HUDEP-2 (cell line): ENCODE results near the gene COL24A1.
"Not testable (repeated sequence)": the region's sequence is repeated elsewhere in the genome, so short reads cannot be mapped to it uniquely, and the experiment has no call there.

ENCODE experiments used
- DNase-seq, 76 experiments: peaks; one replicate each; lab custom pipeline; 2025; ENCODE audit not compliant: unreplicated experiment in 76 of 76; lab: John Stamatoyannopoulos, UW

The COL24A1 gene

DNA sequence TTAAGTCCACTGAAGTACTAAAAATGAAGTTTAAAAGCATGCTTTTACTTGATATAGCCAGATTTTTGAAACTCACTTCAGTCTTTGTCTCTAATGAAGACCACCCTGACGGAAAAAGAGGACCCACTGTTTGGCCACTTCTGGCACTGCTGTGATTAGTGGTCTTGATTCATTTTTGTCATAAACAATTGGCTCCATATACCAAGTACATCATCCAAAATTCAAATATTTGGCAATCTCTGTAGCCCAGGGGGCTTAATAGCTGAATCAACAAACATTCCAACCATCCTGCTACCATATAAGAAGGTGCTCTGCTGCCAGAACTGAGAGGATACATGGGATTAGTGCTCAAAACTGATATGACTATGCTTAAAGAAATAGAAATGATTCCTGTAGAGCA, 156.0 kb downstream of the COL24A1 start:
- DNase-seq: no peak

DNA sequence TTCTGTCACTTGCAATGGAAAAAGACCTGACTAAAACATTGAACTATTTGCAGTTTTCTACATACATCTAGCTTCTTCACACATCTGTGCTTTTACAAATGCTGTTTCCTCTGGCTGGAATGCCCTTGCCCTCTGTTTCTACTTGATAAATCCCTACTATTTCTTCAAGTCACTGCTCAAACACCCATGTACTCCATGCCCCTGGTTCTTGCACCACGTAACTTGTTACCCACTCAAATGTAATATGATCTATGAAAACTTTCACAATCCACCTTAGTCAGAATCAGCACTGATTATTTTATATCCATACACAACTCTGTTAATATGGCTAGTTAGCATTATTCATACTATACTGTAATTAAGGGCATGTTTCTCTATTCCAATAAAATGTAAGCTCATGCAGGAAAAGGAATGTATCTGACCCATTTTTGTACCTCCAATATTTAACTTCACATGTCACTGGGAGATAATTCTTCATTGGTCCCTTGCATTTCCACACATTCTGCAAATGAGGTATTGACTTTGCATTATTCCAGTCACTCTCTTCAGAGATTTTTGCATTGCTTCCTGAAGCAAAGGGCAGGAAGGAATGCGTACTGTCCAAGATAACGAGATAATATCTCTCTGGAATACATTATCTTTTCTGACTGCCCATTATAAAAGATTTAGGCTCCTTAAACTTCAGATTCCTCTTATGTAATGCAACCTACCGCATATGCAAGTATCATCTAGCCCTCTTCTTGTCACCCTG, 158.3 kb downstream of the COL24A1 start:
- DNase-seq: no peak

DNA sequence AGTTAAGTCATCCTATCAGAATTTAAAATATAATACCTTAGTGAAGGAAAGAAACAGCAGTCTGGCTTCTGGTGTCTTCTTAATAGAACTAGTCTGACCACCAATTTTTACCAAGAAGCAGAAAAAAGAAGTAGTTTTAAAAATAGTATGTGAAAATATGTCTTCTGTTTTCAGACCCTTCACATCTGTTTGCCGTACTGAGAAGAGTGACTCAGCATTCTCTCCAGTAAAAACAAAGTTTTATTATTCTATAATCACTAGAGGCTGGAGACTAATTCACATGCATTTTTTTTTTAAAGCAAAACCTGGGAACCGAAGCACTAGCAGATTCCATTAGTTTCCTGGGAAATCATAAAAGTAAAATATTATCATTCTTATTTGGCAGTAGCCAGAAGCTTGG, 163.8 kb downstream of the COL24A1 start:
- no peak for DNase-seq

DNA sequence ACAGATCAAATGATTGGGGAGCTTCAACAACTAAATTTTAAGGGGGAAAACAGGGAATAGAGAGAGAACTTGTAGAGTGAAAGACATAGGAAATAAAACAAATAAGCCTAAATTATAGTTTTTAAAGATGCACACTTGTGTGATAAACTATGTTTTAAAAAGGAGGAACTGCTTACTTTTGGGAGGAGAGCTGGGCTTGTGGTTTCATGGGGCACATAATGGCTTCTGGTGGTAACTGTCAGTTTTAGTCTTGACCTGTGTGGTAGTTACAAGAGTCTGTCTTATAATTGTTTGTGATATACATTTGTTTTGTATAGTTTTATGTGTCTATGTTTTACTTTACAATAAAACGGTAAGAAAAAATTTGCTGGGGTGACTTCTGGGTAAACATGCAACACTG, 165.3 kb downstream of the COL24A1 start:
- no peak for DNase-seq

DNA sequence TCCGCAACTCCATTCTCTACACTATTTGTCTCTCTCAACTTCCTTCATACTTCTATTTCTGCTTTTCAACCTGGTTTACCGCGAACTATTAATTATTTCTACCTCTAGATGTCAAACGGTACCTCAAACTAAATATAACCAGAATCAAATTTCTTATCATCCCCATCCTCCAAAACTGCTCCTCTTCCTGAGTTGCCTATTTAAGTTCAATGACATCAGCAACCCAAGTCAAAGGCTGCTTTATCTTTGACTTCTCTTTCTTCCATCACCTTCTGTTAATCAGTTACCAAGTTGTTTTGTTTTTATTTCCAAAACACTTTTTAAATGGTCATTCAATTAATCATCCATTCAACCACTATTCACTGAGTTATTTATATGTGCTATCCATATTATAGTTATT, 171.9 kb downstream of the COL24A1 start:
- no peak for DNase-seq

DNA sequence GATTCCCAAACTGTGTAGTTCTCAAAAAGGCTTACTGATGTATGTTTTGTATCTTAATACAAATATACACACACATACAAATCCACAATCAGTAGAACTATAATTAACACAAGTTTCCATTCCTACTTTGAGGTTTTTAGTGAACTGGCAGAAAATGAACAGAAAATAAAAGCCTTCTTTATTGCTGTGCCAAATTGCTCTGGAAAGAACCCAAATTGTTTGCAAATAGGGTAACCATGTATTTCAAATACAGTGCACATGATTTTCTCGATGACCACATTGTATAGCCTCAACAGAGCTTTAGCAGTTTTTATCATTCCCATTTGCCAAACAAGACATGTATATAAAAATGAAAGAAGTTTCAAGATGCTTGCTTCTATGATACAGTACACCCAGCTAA, 173.3 kb downstream of the COL24A1 start:
- no peak for DNase-seq

DNA sequence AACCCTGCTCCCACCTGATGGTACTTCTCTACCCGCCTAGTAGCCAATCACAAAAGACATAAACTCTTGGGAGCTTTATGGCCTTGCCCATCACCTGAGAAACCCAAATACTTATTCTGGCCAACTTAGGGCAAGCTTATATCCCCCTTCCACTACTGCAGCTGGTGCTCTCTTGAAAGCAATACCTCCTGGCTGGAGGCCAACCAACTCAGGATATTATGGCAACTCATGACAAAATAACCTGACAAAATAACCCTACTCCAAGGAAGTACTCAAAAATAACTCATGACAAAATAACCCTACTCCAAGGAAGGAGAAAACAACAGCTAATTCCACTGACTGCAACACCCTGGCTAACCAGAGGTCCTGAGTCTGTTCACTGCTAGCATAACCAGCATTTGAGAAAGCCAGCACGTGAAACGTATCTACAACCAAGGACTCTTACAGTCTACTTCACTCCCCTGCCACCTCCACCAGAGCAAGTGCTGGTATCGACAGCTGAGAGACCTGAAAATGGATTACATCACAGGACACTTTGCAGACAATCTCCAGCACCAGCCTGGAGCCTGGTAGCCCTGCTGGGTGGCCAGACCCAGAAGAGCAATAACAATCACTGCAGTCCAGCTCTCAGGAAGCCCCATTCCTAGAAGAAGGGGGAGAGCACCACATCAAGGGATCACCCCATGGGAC, 179.9 kb downstream of the COL24A1 start:
- DNase-seq: no peak

DNA sequence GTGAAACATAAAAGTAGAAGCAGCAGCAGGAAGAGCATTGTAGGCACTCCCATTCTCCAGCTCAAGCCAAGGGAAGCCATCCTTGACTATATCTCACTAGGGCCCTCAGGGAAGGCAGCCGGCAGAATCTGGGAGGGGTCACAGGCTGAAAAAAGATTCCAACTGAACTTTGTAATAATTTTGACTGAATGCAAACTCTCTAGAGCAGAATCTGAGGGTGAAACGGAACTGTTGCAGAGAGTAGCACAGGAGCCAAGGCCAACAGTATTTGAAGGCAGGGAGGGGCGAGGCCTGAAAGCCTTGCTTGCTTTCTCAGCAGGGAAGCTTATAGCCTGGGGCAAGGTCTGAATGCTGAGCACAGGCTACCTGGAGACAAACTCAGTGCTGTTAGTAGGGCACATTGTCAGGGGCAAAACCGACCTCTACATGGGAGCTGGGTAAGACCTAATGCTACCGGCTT, 180.6 kb downstream of the COL24A1 start:
- no peak for DNase-seq

DNA sequence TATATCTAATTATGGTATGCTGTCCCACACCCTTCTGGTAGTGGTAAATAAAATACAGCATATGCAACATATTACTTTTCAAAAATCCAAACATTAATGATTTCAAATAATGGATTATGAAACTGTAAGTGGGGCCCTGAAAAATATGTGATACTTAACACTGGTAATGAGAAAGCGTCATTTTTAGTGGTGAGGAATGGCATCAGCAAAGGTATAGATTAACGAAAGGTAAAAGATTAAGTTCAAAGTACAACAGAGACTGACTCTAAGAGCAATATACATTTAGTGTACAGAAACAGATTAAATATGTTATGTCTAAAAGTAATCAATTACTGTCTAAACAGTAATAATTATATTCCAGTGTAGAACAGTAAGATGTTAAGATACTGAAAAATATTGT, 194.1 kb downstream of the COL24A1 start:
- no peak for DNase-seq

DNA sequence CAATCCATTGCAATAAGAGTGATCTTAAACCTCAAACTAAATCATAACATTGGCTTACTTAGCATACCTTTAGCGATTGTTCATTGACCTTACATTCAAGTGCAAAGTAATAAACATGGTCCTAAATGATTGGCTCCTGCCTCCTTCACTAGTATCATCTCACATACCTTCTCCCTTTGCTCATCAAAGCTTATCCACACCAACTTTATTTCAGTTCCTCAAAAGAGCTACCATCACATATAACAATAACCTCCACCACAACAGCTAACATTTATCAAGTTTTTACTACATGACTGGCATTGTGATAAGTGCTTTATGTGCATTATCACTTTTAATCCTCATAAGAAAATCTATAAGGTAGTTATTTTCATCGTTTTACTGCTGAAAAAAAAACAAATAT, 198.8 kb downstream of the COL24A1 start:
- DNase-seq: no peak

DNA sequence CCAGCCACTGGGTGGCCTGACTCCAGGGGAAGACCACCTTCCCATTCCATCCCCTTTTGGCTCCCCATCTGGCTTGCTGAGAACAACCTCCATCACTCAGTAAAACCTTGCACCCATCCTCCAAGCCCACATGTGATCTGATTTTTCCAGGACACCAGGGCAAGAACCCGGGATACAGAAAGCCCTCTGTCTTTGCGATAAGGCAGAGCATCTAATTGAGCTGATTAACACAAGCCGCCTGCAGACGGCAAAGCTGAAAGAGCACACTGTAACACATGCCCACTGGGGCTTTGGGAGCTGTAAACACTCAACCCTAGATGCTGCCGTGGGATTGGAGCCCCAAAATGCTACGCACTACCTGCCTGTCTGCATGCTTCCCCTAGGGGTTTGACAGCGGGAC, 201.4 kb downstream of the COL24A1 start:
- DNase-seq: not testable (repeated sequence)

DNA sequence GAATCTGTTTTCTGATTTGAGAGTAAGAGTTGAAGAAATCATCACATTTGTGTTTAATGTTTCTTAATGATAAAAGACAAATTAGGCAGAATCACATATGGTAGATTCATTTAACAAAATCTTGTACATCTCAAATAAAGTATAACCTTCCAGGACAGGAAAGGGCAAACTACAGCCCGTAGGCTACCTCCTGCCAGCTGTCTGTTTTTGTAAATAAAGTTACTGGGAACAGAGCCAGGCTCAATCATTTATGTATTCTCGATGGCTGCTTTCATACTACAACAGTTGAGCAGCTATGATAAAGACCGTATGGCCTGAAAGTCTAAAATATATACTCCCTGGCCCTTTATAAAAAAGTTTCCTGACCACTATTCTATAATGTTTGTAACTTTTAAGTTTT, 204.1 kb downstream of the COL24A1 start:
- no peak for DNase-seq

DNA sequence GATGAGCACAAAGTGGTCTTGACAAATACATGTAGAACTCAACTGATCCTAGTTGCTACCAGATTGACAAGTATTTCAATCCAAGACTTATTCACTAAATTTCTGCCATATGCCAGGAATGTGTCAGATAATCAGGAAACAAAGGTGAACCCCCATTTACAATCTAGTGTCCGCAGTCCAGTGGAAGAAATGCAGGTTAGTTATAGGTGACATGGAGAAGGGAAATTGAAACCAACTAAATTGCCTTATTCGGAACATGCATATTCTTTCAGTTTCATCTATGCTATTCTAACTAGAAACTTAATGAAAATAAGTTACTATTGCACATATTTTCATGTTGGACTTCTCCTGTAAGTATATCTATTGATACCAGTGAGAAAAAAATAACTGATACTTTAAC, 209.4 kb downstream of the COL24A1 start:
- DNase-seq: no peak

DNA sequence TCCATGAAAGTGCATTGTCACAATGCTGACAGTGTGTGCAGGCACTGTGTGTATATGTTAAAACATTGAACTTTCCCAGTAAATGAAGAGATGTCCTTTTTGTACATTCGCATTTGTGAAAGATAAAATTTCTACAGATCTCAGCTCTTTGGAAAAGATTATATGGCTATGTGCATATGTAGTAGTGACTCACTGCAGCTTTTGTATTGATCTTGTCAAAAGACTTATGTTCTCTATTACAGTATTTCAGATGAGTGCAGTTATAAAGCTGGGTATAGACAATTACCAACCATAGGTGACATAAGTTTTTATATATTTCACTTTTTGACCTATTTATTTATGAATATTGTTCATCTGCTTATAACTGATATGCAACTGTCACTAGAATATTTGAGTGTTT, 212.6 kb downstream of the COL24A1 start:
- DNase-seq: no peak

DNA sequence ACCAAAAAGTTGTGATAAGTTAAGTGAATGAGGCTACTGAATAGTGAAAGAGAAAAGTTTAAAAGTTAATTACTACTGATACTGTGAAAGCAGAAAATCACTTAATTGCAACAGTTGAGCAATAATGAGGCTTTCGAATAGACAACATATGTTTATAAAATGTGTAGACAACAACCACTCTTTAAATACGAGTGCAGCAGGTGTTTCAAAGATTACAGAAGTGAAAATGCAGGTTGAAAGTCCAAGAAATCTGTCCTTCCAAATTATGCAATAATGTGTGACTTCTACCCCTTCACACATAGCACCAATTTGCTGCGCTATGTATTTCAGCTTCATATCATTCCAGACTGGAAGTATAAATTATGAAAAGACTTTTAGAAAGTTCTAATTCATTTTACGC, 213.0 kb downstream of the COL24A1 start:
- no peak for DNase-seq

DNA sequence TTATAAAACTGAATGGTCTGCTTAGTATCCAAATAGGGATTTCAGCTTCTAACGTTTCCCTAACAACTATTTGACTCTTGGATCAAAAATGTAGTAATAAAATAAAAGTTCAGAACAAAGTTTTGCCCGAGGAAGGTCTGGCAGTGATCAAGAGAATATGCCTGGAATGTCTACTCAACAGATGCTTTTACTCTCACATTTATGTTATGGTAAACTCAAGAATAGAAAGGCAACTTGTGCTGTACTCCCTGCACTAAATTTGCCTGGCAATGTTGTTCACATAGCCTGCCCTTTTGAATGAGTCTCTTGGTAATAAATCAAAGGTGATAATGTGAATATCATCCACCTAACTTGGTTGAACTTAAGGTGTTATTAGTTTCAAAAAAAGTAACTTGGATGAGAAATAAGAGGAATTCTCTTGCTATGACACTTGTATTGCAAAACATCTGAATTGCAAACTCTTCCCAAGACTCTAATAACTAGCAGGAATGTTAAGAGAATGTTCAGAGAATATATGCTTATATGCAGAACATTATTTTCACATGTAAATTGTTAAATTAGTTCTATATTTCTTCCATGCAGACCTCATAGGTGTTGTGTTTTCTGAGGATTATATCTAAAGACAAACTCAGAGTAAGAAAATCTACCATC, 215.8 kb downstream of the COL24A1 start:
- no peak for DNase-seq

DNA sequence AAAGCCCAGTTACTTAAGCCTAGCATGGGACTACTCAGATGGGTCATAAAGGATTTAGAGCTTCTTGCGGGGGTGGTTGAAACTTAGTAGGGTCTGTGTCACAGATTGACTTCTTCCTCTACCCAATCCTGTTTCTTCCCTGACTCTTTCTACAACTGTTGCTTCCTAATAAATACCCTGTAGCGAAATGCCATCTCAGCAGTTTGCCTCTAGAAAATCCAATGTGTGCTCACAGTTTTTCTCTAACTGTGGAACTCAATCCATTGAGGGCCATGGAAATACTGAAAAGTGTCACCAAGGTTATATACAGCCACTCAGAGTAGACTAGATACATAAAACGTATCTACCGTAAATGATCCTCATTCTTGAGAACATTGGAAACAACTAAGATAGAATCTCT, 217.7 kb downstream of the COL24A1 start:
- no peak for DNase-seq

DNA sequence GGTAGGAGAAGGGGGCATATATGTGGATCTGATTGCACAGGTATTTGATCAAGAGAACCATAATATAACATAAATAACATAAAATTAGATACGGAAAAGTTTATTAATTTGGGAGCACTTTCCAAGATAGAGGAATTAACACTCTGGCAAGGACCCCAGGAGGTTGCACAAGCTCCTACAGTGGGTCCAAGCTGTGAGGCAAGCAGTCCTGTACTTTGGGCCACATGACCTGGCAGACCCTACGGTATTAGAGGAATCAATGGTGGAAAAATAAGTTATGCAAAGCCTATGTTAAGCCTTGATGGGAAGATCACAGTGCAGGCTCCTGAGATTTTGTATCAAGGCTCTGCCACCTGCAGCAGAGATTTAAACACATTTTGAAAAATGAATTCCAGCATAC, 220.1 kb downstream of the COL24A1 start:
- DNase-seq: no peak

DNA sequence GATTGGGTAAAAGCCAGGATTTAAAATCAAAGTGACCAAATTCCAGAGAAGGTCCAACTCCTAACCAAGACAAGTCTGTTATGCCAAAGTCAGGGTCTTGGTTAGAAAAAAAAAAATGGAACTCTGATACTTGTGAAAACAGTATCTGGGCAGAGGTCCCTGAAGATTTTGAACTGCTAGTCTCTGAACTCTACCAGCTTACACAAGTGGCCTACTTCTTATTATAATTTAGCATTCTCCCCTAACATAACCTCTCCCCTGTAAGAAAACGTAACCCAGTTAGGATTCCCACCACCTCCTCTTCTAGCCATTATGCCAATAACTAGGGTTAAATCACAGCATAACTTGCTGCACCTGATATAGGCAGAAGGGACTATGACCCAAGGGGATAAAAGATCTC, 220.5 kb downstream of the COL24A1 start:
- DNase-seq: no peak

DNA sequence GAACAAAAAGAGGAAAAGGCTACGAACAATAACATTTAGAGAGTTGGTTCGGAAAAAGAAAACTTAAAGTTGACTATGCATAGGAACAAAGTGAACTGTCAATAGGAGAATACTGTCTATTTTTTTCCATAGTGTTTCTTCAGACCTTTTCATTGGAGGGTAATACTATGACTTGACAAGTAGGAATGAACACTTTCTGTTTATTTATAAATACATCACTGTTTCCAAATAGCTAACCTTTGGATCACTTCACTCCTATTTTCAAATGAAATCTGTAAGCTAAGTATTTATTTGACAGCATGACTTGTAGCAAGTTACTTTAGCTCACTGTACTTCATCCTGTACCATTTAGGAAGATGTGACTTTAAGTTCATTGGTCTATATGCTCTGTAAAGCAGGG, 221.3 kb downstream of the COL24A1 start:
- DNase-seq: no peak

DNA sequence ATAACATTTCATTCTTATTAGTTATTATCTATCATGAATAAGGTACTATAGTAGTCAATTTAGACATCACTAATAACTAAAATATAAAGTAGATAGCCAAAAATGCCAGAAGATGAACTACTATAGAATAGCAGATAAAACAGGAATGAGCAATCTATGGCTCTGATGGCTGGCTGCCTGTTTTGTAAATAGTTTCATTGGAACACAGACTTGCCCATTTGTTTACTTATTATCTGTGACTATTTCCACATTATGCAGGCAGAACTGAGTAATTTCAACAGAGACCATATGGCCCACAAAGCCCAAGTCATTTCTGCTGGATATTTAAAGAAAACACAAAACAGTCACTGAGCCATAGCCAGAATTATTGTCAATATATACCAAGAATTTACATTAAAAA, 222.1 kb downstream of the COL24A1 start:
- no peak for DNase-seq

DNA sequence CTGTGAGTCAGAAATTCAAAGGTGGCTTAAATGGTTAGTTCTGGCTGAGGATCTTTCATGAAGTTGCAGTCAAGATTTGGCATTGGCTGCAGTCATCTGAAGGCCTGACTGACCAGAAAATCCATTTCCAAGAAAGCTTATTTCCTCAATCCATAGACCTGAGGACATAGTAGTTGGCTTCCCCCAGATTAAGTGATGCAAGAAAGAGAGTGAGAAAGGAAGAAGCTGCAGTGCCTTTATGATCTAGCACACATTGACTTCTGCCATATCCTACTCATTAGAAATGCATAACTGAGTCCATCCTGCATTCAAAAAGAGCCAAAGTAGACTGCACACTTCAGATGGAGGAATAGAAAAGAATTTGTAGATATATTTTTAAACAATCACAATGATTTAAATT, 222.6 kb downstream of the COL24A1 start:
- no peak for DNase-seq
